ENCODE data around the gene TBX2. TPM values are rescaled to one million over a fixed set of nuclear protein-coding genes. Genes with fewer than 3 reads are reported as not detected.
"Not testable (repeated sequence)": the region's sequence is repeated elsewhere in the genome, so short reads cannot be mapped to it uniquely, and the experiment has no call there.

TBX2 gene
- total RNA-seq, 4 donors from 2014 or later = 23.2 to 42.0 (median 26.5) TPM

GRCh38 chr17:61353615-61354014 is 46.0 kb upstream of the TBX2 start:
- 94 to 97% methylated on average over 12 of the region's 12 CpGs for WGBS, 2 donors
- no peak for TF ChIP-seq POLR2A (IDR thresholded peaks at IDR 0.05)
- TF ChIP-seq CTCF (IDR thresholded peaks at IDR 0.05) = no peak
- Histone ChIP-seq H3K9me3 (no peaks in the 10 kb centered on the region), H3K27ac (no peak overlapping the region), H3K36me3 (peaks cover 0 to 4% (median 0%) of the 10 kb centered on the region in 3 donors), H3K27me3 (no peaks in the 10 kb centered on the region), H3K4me3 (no peak overlapping the region), H3K4me1 (peaks cover 0 to 10% (median 0%) of the 10 kb centered on the region in 4 donors)
- no peak for DNase-seq (ENCODE audit: low spot score in 2 of 2)

- DNase-seq (ENCODE audit: low spot score in 2 of 2) = no peak
- Histone ChIP-seq H3K27me3 (no peaks in the 10 kb centered on the region), H3K27ac (no peak overlapping the region), H3K36me3 (peaks cover 0 to 4% (median 0%) of the 10 kb centered on the region in 3 donors), H3K9me3 (no peaks in the 10 kb centered on the region), H3K4me3 (no peak overlapping the region), H3K4me1 (peaks cover 0 to 10% (median 0%) of the 10 kb centered on the region in 4 donors)
- WGBS, 2 donors = 88 to 91% methylated on average over 10 of the region's 10 CpGs
- TF ChIP-seq CTCF (IDR thresholded peaks at IDR 0.05) (no peak), EP300 (IDR thresholded peaks at IDR 0.05) (no peak), POLR2A (IDR thresholded peaks at IDR 0.05) (no peak)
Measured at GRCh38 chr17:61354895-61355874, 44.5 kb upstream of the TBX2 start.

DNA sequence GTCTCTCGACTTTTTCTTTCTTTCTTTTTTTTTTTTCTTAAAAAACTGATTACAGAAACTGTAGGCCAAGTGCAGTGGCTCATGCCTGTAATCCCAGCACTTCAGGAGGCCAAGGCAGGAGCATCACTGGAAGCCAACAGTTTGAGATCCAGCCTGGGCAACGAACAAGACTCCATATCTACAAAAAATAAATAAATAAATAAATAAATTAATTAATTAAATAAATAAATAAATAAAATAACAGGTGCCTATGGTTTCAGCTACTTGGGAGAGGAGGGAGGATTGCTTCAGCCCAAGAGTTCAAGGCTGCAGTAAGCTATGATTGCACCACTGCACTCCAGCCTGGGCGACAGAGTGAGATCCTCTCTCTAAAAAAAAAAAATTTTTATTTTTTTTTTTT is 42.6 kb upstream of the TBX2 start:
- 89 to 93% methylated on average over 3 of the region's 3 CpGs for WGBS, 2 donors
- H3K27me3 ChIP-seq; H3K9me3 ChIP-seq; DNase-seq (ENCODE audit: low spot score in 2 of 2); H3K4me1 ChIP-seq; H3K27ac ChIP-seq; H3K4me3 ChIP-seq; H3K36me3 ChIP-seq: not testable (repeated sequence)

DNA sequence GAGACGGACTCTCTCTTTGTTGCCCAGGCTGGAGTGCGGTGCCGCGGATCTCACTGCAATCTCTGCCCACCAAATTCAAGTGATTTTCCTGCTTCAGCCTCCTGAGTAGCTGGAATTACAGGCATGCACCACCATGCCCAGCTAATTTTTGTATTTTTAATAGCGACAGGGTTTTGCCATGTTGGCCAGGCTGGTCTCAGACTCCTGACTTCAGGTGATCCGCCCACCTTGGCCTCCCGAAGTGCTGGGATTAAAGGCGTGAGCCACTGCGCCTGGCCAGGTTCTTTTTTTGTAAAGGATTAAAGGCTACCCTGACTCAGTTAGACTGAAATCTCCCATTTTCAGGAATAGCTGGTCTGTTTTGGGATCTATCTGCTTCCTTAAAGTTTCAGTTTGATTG is 40.1 kb upstream of the TBX2 start:
- H3K4me3 ChIP-seq; H3K4me1 ChIP-seq; H3K27me3 ChIP-seq; H3K36me3 ChIP-seq; DNase-seq (ENCODE audit: low spot score in 2 of 2); H3K9me3 ChIP-seq; H3K27ac ChIP-seq: not testable (repeated sequence)
- 92 to 98% methylated on average over 9 of the region's 9 CpGs for WGBS, 2 donors

GRCh38 chr17:61360318-61360943 is 39.2 kb upstream of the TBX2 start:
- no peak overlapping the region for H3K4me3 ChIP-seq
- TF ChIP-seq POLR2A (IDR thresholded peaks at IDR 0.05) = no peak
- TF ChIP-seq EP300 (IDR thresholded peaks at IDR 0.05) = no peak
- TF ChIP-seq CTCF (IDR thresholded peaks at IDR 0.05) = no peak
- H3K27me3 ChIP-seq = no peaks in the 10 kb centered on the region
- no peaks in the 10 kb centered on the region for H3K4me1 ChIP-seq
- DNase-seq (ENCODE audit: low spot score in 2 of 2) = no peak
- WGBS, 2 donors = 88 to 95% methylated on average over 3 of the region's 3 CpGs
- H3K36me3 ChIP-seq = peaks cover 0 to 4% (median 0%) of the 10 kb centered on the region in 3 donors
- H3K9me3 ChIP-seq = no peaks in the 10 kb centered on the region
- H3K27ac ChIP-seq = no peak overlapping the region

- Histone ChIP-seq H3K36me3 (peaks cover 0 to 2% (median 0%) of the 10 kb centered on the region in 3 donors), H3K27me3 (no peaks in the 10 kb centered on the region), H3K27ac (no peak overlapping the region), H3K9me3 (no peaks in the 10 kb centered on the region), H3K4me3 (no peak overlapping the region), H3K4me1 (no peaks in the 10 kb centered on the region)
- TF ChIP-seq EP300 (IDR thresholded peaks at IDR 0.05) (no peak), CTCF (IDR thresholded peaks at IDR 0.05) (no peak), POLR2A (IDR thresholded peaks at IDR 0.05) (no peak)
- WGBS, 2 donors = 65 to 72% methylated on average over 2 of the region's 2 CpGs
- DNase-seq (ENCODE audit: low spot score in 2 of 2) = no peak
Measured at GRCh38 chr17:61361084-61361483, 38.6 kb upstream of the TBX2 start.
